Urothelium cell line (cell line): ENCODE data around the gene OR9Q1.
"Not testable (repeated sequence)": the region's sequence is repeated elsewhere in the genome, so short reads cannot be mapped to it uniquely, and the experiment has no call there.

Source experiments
- DNase-seq: peaks from one replicate; pipeline ENCODE4 v3.0.0; 2011; ENCODE audit warnings: low spot score, mixed read lengths
- FAIRE-seq: peaks from 2 replicates; lab custom pipeline; 2011; peaks lifted over from hg19 to GRCh38; lab: Jason Lieb, UNC

OR9Q1 gene, protein sequence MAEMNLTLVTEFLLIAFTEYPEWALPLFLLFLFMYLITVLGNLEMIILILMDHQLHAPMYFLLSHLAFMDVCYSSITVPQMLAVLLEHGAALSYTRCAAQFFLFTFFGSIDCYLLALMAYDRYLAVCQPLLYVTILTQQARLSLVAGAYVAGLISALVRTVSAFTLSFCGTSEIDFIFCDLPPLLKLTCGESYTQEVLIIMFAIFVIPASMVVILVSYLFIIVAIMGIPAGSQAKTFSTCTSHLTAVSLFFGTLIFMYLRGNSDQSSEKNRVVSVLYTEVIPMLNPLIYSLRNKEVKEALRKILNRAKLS

DNA sequence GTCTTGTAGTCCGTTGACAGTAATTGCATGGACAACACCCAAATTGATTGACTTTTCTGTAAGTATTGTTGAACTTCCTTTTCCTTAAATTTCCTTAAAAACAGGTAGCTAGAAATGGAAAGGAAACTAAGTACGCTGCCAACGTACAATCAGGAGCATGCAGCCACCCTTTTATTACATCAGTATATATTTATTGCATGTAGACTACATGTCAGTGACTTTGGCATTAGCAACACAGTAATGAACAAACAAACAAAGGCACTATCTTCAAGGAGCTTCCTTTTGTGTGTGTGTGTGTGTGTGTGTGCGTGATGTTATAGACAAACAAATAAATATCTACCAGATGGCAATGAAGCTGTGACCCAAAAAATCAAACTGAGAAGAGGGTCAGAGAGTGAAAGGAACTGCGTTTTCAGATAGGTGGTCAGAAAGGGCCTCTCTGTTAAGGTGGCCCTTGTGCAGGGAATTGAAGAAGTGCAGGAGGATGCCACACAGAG lies at the start of gene OR9Q1:
Gene OR9Q1 (plus strand): TSS at position 447 of the 497 bp plus-strand sequence. CDS start 155,564 bp downstream, outside the sequence.
- no peak for FAIRE-seq

DNA sequence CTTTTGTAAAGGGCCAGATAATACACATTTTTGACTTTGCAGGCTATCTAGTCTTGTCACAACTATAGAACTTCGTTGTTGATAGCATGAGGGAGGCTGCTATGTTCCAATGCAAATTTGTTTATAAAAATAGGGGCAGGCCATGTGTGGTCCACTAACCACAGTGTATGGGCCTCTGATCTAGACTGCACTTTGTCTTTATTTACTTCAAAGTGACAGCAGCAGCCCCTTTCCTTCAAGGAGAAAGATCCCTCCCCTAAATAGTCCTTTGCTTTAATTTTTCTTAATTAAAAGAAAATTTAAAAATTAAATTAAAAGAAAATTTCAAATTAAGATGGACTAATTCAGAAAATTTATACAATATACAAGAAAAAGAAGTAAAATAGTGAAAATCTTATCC lies 49.5 kb upstream of the OR9Q1 start:
- FAIRE-seq, result no peak
- DNase-seq, result no peak

More for the DNA sequence above, at the start of gene OR9Q1:
- no peak for DNase-seq

DNA sequence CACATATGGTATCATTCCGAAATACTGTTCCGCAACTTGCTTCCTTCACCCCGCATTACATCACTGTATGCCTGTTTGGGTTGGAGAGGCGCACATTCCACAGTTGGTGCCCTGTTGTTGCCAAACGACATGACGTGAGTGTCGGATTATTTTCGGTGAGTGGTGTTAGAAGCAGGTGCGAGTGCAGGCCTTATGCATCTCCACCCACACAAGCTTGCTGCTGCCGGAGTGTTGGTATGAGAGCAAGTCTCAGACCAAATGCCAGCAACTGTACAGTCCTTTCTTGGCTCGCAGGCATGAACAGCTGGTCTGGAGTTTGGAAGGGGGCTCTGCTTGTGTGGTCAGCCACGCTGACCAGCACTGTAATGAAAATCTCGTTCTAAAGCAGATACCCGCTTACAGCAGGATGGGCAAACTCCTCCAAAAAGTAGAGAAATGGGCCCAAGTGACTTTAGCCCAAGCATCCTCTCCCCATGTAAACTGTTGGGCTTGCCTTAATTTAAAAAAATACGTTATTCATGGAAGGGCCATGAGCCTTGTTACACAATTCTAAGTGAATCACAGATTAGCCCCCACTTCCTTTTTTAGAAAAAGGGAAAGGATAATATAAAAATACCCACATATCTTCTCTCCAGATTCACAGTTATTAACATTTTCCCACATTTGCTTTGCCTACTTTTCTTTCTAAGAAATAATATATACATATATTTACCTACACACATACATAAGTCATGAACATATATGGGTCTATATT lies 48.7 kb upstream of the OR9Q1 start:
- DNase-seq (peak; percentile 80), FAIRE-seq (peak; percentile 81)

DNA sequence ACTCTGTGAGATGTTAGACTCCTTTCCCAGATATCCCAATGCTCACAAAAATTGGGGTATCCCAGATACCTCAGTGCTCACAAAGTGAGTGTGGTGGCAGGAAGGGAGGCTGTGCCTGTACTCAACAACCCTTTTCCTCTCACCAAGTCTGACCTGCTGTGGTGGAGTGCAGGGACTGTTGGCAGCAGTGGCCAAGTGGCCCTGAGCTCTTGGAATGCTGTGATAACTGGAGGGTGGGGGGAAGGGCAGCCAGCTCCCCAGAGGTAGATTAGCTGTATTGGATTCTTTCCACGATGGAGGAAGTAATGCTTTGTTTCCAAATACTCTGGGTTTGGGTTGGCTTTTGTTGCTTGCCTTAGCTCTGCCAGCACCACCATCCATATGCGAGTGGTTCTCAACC lies 46.0 kb upstream of the OR9Q1 start:
- FAIRE-seq (no peak), DNase-seq (no peak)

DNA sequence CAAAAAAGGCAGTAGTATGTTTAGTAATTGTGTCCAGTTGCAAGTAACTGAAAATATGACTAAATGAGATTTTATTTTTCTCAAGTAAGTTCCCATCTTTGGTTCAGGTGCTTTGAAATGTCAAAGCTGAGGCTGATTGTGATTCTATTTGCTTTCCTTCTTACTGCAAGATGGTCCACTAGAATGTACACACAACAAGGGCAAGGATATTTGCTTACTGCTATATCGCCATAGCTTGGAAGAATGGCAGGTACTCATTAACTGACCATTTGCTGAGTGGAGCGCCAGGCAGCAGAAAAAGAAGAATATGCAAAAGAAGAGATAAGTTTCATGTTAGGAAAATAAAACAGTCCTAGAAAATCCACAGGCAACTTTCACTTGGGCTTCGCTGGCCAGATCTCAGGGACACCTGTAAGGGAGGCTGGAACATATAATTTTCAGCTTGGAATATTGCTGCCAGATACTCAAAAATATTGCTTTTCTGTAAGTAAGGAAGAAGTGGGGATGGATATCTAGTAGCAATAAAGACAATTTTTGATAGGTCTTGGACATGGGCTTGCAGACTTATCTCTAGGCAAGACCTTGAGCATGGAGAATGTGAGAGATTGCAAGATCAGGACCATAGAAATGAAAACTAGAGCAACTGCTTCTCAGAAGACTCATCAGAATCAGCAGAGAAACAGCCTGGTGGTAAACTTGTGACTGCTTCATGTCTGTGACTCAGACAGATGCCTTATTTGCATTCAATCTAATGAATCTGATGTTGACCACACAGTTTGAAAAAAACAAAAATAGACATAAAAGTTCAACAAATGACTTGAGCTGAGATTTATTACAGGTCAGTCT lies 44.8 kb upstream of the OR9Q1 start:
- no peak for DNase-seq
- no peak for FAIRE-seq

DNA sequence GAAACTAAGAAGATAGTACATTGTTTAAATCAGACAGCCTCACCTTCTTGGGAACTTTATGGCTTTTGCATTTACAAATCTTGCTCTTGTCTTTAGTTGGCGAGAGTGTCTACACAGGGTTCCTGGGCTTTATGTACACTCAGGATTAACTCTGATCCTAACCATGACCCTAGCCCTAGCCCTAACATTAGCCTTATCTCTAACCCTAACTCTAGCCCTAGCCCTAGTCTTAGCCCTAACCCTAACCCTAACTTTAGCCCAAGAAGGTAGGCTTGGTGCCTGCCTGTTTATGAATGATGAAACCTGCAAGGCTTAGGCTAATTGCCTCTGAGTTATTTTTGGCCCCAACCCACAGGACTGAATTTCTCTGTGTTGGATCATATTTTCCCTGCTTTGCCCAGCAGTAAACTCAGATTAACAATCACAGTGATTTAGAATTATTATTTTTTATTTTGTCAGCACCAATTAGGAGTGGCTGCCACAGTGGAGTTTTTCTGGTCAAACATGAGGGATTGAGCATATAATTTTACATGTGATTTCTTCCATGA lies 44.1 kb upstream of the OR9Q1 start:
- FAIRE-seq, result no peak

DNA sequence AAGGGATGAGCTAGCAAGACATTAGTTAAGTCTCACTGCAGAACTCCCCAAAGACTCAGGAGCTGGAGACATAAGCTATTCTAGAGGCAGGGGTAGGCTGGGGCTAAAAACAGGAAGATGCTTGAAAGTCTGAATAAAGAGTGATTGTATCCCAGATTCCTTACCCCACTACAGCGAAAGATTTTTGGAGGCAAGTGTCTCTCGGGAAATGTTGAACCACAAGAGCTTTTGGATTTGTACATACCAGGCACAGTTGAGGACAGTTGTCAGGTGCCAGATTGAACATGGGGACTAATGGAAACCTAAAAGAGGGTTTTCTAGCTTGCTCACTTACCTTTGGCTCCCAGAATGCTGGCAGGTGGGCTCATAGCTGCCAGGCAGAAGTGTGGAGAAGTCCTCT lies 43.5 kb upstream of the OR9Q1 start:
- FAIRE-seq (no peak), DNase-seq (no peak)

More for the DNA sequence above, 44.1 kb upstream of the OR9Q1 start:
- DNase-seq, result no peak

DNA sequence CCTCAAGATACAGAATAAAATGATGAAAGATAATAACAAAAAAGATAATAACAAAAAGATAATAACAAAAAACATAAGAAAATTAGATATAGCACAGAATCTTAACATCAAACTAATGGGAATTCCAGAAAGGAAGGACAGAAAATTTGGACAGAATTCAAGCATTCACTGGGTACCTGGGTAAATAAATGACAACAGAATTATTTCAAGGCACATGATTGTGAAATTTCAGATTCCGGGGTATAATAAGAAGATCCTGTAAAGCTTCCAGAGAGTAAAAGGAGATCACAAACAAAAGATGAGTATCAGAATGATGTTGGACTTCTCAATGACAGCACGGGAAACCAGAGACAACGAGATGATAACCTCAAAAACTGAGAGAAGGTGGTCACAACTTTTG lies 42.1 kb upstream of the OR9Q1 start:
- DNase-seq (no peak), FAIRE-seq (no peak)

DNA sequence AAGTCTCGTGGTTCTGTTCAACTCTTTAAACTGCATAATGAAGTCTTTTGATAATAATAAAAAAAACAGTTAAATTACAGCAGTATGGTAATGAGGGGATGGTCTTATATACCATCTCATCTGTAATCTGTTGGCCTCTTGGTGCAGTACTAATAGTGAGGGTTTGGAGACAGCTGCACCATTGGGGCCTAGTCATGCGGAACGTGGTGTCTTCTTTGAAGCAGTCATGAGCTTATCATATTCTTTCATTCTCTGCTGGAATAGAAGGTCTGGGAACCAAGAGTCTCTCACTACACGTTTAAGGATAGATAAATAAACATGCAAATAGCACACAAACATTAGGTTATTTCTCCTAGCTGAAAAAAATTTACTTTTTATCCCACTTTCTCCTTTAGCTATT lies 40.9 kb upstream of the OR9Q1 start:
- DNase-seq (no peak), FAIRE-seq (no peak)

DNA sequence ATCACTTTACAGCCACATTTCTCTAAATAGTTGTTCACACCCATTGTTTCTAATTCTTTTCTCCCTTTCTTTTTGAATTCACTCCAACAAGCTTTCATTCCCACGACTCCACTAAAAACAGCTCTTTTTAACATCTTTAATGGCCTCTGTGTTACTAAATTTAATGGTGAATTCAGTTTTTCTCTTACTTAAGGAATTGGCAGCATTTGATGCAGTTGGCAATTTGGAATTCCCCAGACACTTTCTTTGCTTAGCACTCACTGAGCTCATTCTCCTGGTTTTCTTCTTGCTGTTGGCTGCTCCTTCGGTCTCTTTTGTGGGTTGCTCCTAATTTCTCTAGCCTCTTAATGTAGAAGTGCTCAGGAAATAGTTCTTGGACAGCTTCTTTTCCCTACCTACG lies 40.5 kb upstream of the OR9Q1 start:
- FAIRE-seq (no peak), DNase-seq (no peak)

DNA sequence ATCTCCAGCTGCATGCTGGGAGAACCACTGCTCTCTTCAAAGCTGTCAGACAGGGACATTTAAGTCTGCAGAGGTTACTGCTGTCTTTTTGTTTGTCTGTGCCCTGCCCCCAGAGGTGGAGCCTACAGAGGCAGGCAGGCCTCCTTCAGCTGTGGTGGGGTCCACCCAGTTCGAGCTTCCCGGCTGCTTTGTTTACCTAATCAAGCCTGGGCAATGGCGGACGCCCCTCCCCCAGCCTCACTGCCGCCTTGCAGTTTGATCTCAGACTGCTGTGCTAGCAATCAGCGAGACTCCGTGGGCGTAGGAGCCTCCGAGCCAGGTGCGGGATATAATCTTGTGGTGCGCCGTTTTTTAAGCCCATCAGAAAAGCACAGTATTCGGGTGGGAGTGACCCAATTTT lies 24.2 kb upstream of the OR9Q1 start:
- FAIRE-seq, DNase-seq: not testable (repeated sequence)

DNA sequence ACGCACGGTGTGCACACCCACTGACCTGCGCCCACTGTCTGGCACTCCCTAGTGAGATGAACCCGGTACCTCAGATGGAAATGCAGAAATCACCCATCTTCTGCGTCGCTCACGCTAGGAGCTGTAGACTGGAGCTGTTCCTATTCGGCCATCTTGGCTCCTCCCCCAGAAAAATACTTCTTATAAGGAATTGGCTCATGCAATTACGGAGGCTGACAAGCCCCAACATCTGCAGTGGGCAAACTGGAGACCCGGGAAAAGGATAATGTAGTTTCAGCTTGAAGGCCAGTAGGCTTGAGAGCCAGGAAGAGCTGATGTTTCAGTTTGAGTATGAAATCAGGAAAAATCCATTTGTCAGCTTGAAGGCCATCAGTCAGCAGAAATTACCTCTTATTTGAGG lies 23.7 kb upstream of the OR9Q1 start:
- DNase-seq, FAIRE-seq: not testable (repeated sequence)

DNA sequence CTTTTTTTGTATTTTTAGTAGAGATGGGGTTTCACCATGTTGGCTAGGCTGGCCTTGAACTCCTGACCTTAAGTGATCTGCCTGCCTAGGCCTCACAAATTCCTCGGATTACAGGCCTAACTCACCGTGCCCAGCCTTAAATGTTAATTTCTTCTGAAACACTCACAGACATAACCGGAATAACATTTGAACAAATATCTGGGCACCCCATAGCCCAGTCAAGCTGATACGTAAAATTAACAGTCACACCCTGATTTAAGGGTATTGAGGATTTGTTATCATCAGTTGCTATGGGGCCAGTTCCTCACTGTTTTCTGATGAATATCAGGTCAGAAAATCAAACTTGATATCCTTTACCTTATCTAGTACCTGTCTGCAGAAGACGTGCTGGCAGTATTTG lies 23.0 kb upstream of the OR9Q1 start:
- FAIRE-seq, result no peak

DNA sequence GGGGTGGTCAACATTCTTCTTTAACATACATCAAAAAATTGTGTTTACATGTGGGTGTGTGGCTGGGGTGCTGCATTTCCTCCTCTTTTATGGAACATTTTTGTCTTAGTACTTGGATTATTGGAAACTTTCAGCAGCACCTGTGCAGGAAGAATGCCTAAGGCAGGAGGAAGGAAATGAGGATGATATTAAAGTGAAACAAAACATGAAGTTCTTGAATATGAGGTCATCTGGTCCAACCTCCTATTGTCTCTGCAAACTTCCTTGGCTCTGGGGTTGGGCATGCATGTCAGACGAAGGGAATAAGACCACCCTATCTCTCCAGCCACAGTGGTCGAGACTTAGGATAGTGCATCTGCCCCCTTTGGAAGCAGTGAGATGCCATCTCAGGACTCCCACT lies 20.6 kb upstream of the OR9Q1 start:
- FAIRE-seq, result no peak
- DNase-seq, result no peak

More for the DNA sequence above, 23.0 kb upstream of the OR9Q1 start:
- DNase-seq, result no peak

DNA sequence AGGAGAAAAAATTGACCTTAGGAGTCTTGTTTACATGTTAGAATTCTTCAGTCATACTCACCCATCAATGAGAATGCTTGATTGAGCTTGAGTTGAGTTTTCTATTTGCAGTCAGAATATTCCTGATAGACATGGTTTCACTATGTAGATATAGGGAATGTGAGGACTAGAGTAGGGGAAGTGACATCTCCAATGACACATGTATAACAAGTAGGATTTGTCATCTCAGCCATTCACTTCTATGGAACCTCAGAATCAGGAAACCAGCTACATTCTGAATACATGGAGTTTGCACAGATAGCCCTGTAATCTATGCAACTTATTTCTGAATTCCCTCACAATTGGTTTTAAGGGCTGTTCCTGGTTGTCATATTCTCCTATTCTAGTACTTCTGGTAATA lies 20.1 kb upstream of the OR9Q1 start:
- FAIRE-seq (no peak), DNase-seq (no peak)

DNA sequence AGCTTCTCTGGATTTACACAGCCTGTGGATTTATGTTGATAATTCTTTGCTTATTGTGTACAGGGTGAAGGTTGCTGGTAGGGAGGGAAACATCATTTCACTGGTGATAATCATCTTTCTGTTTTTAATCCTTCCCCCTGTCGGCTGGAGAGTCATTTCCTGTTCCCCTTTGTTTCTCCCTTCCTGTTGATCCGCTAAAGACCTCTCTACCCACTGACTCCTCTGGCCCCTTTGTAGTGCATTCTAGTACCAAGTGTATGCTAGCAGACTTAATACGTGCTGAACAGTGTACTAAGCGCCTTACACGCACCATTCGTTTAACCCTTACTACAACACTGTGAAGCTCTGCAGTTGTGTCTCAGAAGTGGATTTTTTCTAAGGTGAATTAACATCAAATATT lies 19.0 kb upstream of the OR9Q1 start:
- FAIRE-seq (no peak), DNase-seq (no peak)

DNA sequence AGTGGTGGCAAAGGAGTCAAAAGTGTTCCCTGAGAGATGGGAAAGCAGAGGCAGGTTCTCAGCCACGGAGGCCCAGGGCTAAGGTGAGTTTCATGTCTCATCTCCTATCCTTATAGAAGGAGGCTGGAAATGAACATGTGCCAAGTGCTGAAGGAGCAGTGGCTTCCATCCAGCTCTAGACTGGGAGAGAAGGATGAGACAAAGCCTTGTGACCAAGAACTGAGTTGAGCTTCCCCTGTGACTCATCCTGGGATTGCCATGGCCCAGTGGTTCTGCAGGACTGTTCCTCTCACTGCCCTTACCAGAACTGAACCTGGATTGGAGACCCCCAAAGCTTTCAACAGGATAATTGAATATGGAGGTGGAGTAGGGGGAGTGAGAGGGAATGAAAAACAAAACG lies 16.7 kb upstream of the OR9Q1 start:
- DNase-seq, result peak; percentile 51
- no peak for FAIRE-seq

DNA sequence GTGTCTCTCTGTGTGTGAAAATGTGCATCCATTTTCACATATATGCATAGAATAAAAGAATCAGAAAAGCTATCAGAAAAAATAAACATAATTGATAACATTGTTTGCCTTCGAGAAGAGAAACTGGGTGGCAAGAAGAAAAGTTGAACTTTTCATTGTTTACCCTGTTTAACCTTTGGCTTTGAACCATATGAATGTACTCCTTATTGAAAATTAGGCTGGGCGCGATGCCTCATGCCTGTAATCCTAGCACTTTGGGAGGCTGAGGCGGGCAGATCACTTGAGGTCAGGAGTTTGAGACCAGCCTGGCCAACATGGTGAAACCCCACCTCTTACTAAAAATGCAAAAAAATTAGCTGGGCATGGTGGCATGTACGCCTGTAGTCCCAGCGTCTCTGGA lies 11.9 kb upstream of the OR9Q1 start:
- DNase-seq (no peak), FAIRE-seq (no peak)

DNA sequence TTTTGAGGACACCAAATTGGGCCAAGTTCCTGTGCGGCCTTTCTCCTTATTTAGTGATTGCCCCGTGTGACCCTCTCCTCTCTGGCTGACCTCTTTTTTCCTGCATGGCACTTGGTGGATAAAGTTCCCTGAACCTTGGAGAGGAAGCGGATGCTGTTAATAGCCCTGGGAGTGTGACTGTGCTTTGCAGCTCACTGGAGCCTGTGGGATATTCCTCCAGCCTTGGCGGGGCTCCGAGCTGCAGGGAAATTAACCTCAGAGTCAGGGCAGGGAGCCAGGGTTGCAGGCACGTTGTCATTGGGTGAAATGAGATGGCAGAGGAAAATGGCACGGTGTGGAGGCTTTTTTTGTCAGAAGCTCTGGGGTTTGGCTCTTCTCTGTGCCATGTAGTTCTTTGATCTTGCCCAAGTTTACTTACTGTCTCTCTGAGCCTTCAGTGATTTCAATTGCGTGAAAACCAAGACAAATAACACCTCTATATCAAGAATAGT lies 965 bp downstream of the OR9Q1 start:
- DNase-seq, result peak; percentile 46
- FAIRE-seq, result no peak

DNA sequence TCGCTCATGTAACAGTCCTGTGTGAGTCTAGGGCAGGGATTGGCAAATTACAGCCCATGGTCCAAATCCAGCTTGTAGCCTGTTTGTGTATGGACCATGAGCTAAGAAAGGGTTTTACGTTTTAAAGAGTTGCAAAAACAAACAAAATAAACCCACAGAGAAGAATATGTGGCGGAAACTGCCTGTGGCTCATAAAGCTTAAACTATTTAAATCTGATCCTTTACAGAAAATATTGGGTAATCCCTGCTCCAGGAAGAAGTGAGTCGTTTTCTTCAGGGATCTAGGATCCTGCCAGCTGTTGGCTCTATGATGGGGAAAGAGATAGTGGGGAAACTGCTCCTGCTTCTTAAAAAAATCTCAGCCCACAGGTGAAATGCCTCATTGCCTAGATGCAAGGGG lies 3.7 kb downstream of the OR9Q1 start:
- FAIRE-seq (no peak), DNase-seq (no peak)
